Peyer's patch (tissue), 4 donors: ENCODE data around the gene SH3GL1.

Experiments used
- POLR2A ChIP-seq, 2 donors: fragments of 450-650 bp; IDR thresholded peaks; one replicate each; pipeline ENCODE4 v1.5.1; 2017; ENCODE audit warnings: antibody characterized with exemption in 2 of 2, mild to moderate bottlenecking in 2 of 2, moderate library complexity in 2 of 2
- TF ChIP-seq, protein P1 (sequence below), 6 experiments: fragments of 450-650 bp in 4 of 6; fragments of 200-600 bp in 2 of 6; sonication (generic) in 1 of 6; IDR thresholded peaks; one replicate each; pipeline ENCODE4 v1.5.1; 2017 to 2019; ENCODE audit warnings: antibody characterized with exemption in 6 of 6, mild to moderate bottlenecking in 3 of 6, moderate library complexity in 1 of 6

DNA sequence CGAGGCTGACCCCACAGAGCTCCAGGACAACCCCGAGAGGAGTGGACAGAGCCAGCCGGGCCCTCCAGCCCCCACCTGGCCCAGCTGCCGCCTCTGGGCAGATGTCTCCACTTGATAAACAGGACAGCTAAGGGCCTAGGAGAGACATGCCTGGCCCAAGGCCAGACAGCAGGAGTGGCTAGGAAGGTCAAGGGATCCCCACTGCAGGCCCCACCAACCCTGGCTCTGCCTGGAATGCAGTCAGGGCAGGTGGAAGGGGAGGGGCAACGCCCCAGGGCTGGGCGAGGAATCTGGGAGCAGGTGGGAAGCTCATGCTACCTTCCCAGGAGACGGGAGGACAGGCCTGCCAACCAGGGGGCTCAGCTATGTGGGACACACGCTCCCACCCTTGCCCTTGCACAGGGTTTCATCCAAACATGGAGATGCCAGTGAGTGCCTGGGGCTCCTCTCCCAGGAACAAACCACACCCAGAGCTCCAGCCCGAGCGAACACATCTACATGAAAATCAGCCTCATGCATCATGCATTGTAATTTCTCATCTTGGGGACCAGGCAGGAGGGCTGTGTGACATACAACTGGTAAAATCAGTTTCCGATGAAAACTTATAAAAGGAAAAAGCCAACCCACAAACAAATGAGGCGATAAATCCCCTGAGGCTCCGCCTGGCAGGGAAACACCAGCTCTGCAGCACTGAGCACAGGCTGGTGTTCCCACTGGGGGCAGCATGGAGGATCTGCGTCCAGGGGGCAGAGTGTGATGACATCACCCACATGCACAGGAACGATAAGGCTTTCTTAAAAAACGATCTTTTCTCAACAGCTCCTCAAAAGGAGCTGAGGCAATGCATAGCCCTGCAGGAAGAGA lies 25.0 kb downstream of the SH3GL1 start:
- TF ChIP-seq, protein P1, sequence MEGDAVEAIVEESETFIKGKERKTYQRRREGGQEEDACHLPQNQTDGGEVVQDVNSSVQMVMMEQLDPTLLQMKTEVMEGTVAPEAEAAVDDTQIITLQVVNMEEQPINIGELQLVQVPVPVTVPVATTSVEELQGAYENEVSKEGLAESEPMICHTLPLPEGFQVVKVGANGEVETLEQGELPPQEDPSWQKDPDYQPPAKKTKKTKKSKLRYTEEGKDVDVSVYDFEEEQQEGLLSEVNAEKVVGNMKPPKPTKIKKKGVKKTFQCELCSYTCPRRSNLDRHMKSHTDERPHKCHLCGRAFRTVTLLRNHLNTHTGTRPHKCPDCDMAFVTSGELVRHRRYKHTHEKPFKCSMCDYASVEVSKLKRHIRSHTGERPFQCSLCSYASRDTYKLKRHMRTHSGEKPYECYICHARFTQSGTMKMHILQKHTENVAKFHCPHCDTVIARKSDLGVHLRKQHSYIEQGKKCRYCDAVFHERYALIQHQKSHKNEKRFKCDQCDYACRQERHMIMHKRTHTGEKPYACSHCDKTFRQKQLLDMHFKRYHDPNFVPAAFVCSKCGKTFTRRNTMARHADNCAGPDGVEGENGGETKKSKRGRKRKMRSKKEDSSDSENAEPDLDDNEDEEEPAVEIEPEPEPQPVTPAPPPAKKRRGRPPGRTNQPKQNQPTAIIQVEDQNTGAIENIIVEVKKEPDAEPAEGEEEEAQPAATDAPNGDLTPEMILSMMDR (IDR thresholded peaks at IDR 0.05) = peak in 5 of 6 experiments; percentile 18 to 32 (median 28)
- TF ChIP-seq POLR2A (IDR thresholded peaks at IDR 0.05) = no peak
